MM.1S (cell line): ENCODE results near the gene LIF.

Experiments
- DNase-seq: peaks from one replicate; pipeline ENCODE4 v3.0.0-alpha.2; 2015
- H2AFZ ChIP-seq: fragments of 300-600 bp; sonication (generic); 2 replicates; pipeline ENCODE4 v1.6.0; 2016; ENCODE audit warnings: antibody characterized with exemption, low read length
- H3F3A ChIP-seq: fragments of 300-600 bp; sonication (generic); 2 replicates; pipeline ENCODE4 v1.6.1; 2016; ENCODE audit warnings: mild to moderate bottlenecking, antibody characterized with exemption, low read length, moderate library complexity, mixed read lengths; ENCODE audit not compliant: insufficient read depth
- H3K27ac ChIP-seq: fragments of 300-600 bp; sonication (generic); 2 replicates; pipeline ENCODE4 v1.5.1; 2016; ENCODE audit warnings: mild to moderate bottlenecking, low read length
- H3K27me3 ChIP-seq: fragments of 300-600 bp; sonication (generic); replicated peaks from 2 replicates; pipeline ENCODE4 v1.6.0; 2016; ENCODE audit warnings: low read length; ENCODE audit not compliant: insufficient read depth
- H3K36me3 ChIP-seq: fragments of 300-600 bp; sonication (generic); replicated peaks from 2 replicates; pipeline ENCODE4 v1.6.1; 2016; ENCODE audit warnings: mild to moderate bottlenecking, low read length, mixed read lengths; ENCODE audit not compliant: insufficient read depth
- H3K4me1 ChIP-seq: fragments of 300-600 bp; sonication (generic); 2 replicates; pipeline ENCODE4 v1.6.1; 2016; ENCODE audit warnings: low read length, mixed read lengths
- H3K4me2 ChIP-seq: fragments of 300-600 bp; sonication (generic); 2 replicates; pipeline ENCODE4 v1.6.0; 2016; ENCODE audit warnings: low read depth, low read length
- H3K4me3 ChIP-seq: fragments of 300-600 bp; sonication (generic); 2 replicates; pipeline ENCODE4 v1.5.1; 2016; ENCODE audit warnings: low read length, mixed read lengths
- H3K79me2 ChIP-seq: fragments of 300-600 bp; sonication (generic); 2 replicates; pipeline ENCODE4 v1.6.1; 2016; ENCODE audit warnings: mixed run types, low read length, mixed read lengths
- H3K9ac ChIP-seq: fragments of 300-600 bp; sonication (generic); 2 replicates; pipeline ENCODE4 v1.6.1; 2016; ENCODE audit warnings: low read length, mixed read lengths
- H3K9me2 ChIP-seq: fragments of 300-600 bp; sonication (generic); replicated peaks from 2 replicates; pipeline ENCODE4 v1.6.1; 2016; ENCODE audit warnings: mild to moderate bottlenecking, low read length, mixed read lengths; ENCODE audit not compliant: insufficient read depth
- H3K9me3 ChIP-seq: fragments of 300-600 bp; sonication (generic); replicated peaks from 2 replicates; pipeline ENCODE4 v1.6.1; 2016; ENCODE audit warnings: mild to moderate bottlenecking, low read length, mixed read lengths; ENCODE audit not compliant: insufficient read depth
- H4K20me1 ChIP-seq: fragments of 300-600 bp; sonication (generic); 2 replicates; pipeline ENCODE4 v1.6.1; 2016; ENCODE audit warnings: mild to moderate bottlenecking, low read length, moderate library complexity, mixed read lengths; ENCODE audit not compliant: insufficient read depth
- EZH2 ChIP-seq: fragments of 300-600 bp; sonication (generic); optimal IDR thresholded peaks from 2 replicates; pipeline ENCODE3; 2017; ENCODE audit warnings: low read depth, mild to moderate bottlenecking, antibody characterized with exemption, low read length, mixed read lengths
- EZH2phosphoT487 ChIP-seq: fragments of 300-600 bp; sonication (generic); IDR thresholded peaks from 2 replicates; pipeline ENCODE4 v1.6.1; 2018; ENCODE audit warnings: antibody characterized with exemption, low read length
- TF ChIP-seq, protein P1 (sequence below): fragments of 300-600 bp; sonication (generic); IDR thresholded peaks from 2 replicates; pipeline ENCODE4 v1.5.1; 2016; ENCODE audit warnings: antibody characterized with exemption, low read length, mixed read lengths

Gene LIF

DNA sequence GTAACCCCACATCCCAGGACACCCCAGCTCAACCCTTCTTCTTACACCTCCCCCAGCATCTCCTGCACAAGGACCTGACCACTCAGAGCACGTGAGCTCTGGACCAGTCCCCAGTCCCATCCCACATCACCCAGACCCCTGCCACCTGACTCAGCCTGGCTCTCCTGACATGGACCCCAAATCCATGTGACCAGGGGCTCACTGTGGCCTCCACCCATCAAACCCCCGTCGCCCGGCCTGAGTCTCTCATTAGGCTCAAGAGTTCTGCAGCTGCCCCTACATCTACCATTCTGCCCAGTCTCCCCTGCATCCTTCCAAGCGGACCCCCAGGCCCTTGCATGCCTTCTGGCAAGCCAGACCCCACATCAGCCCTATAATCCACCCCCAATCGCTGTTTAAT, 1.9 kb upstream of the LIF start:
- Histone ChIP-seq H3K4me2 (no peak overlapping the region), H3K4me3 (no peak overlapping the region), H3F3A (no peaks in the 10 kb centered on the region), H4K20me1 (peaks cover 3% of the 10 kb centered on the region; the same call in 1 of the 2 replicates), H3K4me1 (no peaks in the 10 kb centered on the region; the same call in 1 of the 2 replicates), H3K79me2 (no peaks in the 10 kb centered on the region), H3K27ac (no peak overlapping the region), H3K27me3 (peaks cover 86% of the 10 kb centered on the region), H3K9me2 (no peaks in the 10 kb centered on the region), H2AFZ (no peak overlapping the region), H3K9me3 (no peaks in the 10 kb centered on the region), H3K36me3 (no peaks in the 10 kb centered on the region), H3K9ac (no peak overlapping the region)
- TF ChIP-seq, protein P1, sequence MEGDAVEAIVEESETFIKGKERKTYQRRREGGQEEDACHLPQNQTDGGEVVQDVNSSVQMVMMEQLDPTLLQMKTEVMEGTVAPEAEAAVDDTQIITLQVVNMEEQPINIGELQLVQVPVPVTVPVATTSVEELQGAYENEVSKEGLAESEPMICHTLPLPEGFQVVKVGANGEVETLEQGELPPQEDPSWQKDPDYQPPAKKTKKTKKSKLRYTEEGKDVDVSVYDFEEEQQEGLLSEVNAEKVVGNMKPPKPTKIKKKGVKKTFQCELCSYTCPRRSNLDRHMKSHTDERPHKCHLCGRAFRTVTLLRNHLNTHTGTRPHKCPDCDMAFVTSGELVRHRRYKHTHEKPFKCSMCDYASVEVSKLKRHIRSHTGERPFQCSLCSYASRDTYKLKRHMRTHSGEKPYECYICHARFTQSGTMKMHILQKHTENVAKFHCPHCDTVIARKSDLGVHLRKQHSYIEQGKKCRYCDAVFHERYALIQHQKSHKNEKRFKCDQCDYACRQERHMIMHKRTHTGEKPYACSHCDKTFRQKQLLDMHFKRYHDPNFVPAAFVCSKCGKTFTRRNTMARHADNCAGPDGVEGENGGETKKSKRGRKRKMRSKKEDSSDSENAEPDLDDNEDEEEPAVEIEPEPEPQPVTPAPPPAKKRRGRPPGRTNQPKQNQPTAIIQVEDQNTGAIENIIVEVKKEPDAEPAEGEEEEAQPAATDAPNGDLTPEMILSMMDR: no peak
- TF ChIP-seq EZH2phosphoT487 (no peak), EZH2 (no peak)
- DNase-seq: no peak

DNA sequence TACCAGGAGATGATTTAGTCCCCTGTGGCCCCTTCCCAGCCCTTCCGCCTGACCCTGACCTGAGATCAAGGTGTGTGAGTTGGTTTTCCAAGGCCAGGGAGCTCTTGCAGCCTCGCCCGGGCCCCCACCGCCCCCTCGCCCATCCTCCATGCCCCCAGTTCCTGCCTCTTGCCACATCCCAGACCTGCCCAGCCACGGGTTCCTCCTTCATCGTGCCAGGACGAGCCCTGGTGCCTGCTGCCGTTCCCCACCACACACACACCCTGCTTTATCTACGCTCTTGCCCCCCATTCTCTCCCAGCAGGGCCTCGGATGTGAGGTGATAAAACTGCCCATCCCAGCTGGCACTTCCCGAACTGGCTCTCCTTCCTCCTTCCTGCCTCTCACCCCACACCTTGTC, 1.4 kb upstream of the LIF start:
- DNase-seq: no peak
- Histone ChIP-seq H3K9ac (no peak overlapping the region), H3K27ac (no peak overlapping the region), H4K20me1 (peaks cover 3% of the 10 kb centered on the region; the same call in 1 of the 2 replicates), H3K36me3 (no peaks in the 10 kb centered on the region), H3K79me2 (no peaks in the 10 kb centered on the region), H2AFZ (no peak overlapping the region), H3K4me3 (no peak overlapping the region), H3K27me3 (peaks cover 89% of the 10 kb centered on the region), H3K4me2 (no peak overlapping the region), H3K9me3 (no peaks in the 10 kb centered on the region), H3F3A (no peaks in the 10 kb centered on the region), H3K4me1 (no peaks in the 10 kb centered on the region; the same call in 1 of the 2 replicates), H3K9me2 (no peaks in the 10 kb centered on the region)
- TF ChIP-seq, protein P1: no peak
- TF ChIP-seq EZH2phosphoT487 (no peak), EZH2 (no peak)

DNA sequence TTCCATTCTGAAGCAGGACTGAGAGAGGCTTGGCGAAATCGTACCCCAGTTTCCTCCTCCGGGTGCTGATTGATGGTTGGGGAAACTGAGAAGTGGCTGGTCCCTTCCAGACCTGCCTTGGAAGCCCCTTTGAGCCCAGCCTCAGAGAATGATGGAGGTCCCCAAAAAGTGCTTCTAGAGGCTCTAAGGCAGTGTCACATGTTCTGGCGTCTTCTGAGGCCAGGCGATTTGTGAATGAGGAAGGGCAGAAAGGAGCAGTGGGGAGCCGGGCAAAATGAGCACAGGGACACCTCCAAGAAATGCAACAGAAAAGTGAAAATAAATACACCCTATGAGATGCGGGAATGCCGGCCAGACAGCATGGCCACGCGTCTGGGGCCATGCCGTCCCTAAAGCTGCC, 1.0 kb upstream of the LIF start:
- no peak overlapping the region for H2AFZ ChIP-seq
- DNase-seq: no peak
- H3K36me3 ChIP-seq: no peaks in the 10 kb centered on the region
- no peaks in the 10 kb centered on the region for H3F3A ChIP-seq
- H3K27ac ChIP-seq: no peak overlapping the region
- peaks cover 90% of the 10 kb centered on the region for H3K27me3 ChIP-seq
- H3K9me3 ChIP-seq: no peaks in the 10 kb centered on the region
- no peak overlapping the region for H3K9ac ChIP-seq
- no peaks in the 10 kb centered on the region; the same call in 1 of the 2 replicates for H3K4me1 ChIP-seq
- H3K9me2 ChIP-seq: no peaks in the 10 kb centered on the region
- H3K4me2 ChIP-seq: no peak overlapping the region
- H3K4me3 ChIP-seq: no peak overlapping the region
- no peak for TF ChIP-seq EZH2
- TF ChIP-seq EZH2phosphoT487: no peak
- TF ChIP-seq, protein P1: no peak
- H4K20me1 ChIP-seq: peaks cover 3% of the 10 kb centered on the region; the same call in 1 of the 2 replicates
- no peaks in the 10 kb centered on the region for H3K79me2 ChIP-seq
